ENCODE data around the gene ZNF526. TPM values are rescaled to one million over a fixed set of nuclear protein-coding genes. Genes with fewer than 3 reads are reported as not detected.

Gene ZNF526
- total and polyA plus RNA-seq, 9 of the 15 experiments (the other 6 are each of a cell fraction or from before 2014, with no cell fraction given), result 1.3 to 17.9 (median 6.2) TPM

- TF ChIP-seq TRIM28 (IDR thresholded peaks at IDR 0.05), result no peak
- no peak for TF ChIP-seq ATF6 (CRISPR knock-in tag; IDR thresholded peaks at IDR 0.05)
- TF ChIP-seq FOSL1 (tag; conservative IDR thresholded peaks at IDR 0.05), result peak; percentile 69
- TF ChIP-seq ZNF449 (CRISPR knock-in tag; IDR thresholded peaks at IDR 0.05), result no peak
- TF ChIP-seq ARID3B (CRISPR knock-in tag; IDR thresholded peaks at IDR 0.05; ENCODE audit: borderline replicate concordance), result peak; percentile 79; the same call in 1 of the 2 replicates
- TF ChIP-seq ZNF280B (CRISPR knock-in tag; IDR thresholded peaks at IDR 0.05), result no peak
- TF ChIP-seq NR2C1 (IDR thresholded peaks at IDR 0.05), result no peak
- TF ChIP-seq NR2C1 (tag; IDR thresholded peaks at IDR 0.05), result no peak
- TF ChIP-seq E2F1 (CRISPR knock-in tag; IDR thresholded peaks at IDR 0.05), result peak; percentile 88
- peak; percentile 85; the same call in 1 of the 2 replicates for TF ChIP-seq FOXK1 (CRISPR knock-in tag; IDR thresholded peaks at IDR 0.05; ENCODE audit: borderline replicate concordance)
- peak; percentile 75 for TF ChIP-seq CXXC5 (CRISPR knock-in tag; IDR thresholded peaks at IDR 0.05)
- TF ChIP-seq ZNF445 (CRISPR knock-in tag; IDR thresholded peaks at IDR 0.05; ENCODE audit: low read depth), result no peak
- TF ChIP-seq CHAMP1 (IDR thresholded peaks at IDR 0.05), result no peak
- TF ChIP-seq KHSRP (IDR thresholded peaks at IDR 0.05), result no peak
- peak; percentile 10; the same call in 1 of the 2 replicates for TF ChIP-seq CREB3 (tag; conservative IDR thresholded peaks at IDR 0.05; ENCODE audit: low read depth)
Measured at GRCh38 chr19:42268142-42268703, 48.1 kb downstream of the ZNF526 start (continued).

Measured in K562 (cell line).